ENCODE measurements around the gene GDF2.

DNA sequence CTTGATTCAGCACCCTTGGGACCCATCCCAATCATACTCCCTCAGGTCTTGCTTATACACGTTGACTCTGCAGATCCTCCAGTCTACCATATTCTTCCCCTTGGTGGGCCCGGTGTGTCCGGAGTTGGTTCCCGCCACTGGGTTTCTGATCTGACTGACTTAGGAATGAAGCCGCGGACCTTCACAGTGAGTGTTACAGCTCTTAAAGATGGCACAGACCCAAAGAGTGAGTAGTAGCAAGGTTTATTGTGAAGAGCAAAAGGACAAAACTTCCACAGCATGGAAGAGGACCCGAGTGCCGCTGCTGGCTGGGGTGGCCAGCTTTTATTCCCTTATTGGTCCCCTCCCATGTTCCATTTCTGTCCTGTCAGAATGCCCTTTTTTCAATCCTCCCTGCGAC lies 28.2 kb upstream of the GDF2 start:
- TF ChIP-seq, protein P1, sequence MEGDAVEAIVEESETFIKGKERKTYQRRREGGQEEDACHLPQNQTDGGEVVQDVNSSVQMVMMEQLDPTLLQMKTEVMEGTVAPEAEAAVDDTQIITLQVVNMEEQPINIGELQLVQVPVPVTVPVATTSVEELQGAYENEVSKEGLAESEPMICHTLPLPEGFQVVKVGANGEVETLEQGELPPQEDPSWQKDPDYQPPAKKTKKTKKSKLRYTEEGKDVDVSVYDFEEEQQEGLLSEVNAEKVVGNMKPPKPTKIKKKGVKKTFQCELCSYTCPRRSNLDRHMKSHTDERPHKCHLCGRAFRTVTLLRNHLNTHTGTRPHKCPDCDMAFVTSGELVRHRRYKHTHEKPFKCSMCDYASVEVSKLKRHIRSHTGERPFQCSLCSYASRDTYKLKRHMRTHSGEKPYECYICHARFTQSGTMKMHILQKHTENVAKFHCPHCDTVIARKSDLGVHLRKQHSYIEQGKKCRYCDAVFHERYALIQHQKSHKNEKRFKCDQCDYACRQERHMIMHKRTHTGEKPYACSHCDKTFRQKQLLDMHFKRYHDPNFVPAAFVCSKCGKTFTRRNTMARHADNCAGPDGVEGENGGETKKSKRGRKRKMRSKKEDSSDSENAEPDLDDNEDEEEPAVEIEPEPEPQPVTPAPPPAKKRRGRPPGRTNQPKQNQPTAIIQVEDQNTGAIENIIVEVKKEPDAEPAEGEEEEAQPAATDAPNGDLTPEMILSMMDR (IDR thresholded peaks at IDR 0.05; ENCODE audit: low read length) = no peak
- TF ChIP-seq EZH2 (IDR thresholded peaks at IDR 0.05; ENCODE audit: borderline replicate concordance, low read length) = no peak
